GM19395 (cell line): ENCODE measurements around the gene CCN2.

Source experiments
- ATAC-seq: cut with Tn5 transposase; IDR thresholded peaks from one replicate; pipeline ENCODE4 v1.9.1; 2021; ENCODE audit warnings: mild to moderate bottlenecking, moderate library complexity; ENCODE audit not compliant: unreplicated experiment

CCN2 gene

GRCh38 chr6:131950767-131951575 is at the start of gene CCN2:
TSS of gene CCN2 (minus strand) at chr6:131951372. CDS start at chr6:131951172, 200 bp downstream.
- ATAC-seq = no peak

GRCh38 chr6:132000296-132000695 is 49.1 kb upstream of the CCN2 start:
- ATAC-seq = no peak

GRCh38 chr6:131999545-132000146 is 48.5 kb upstream of the CCN2 start:
- ATAC-seq = no peak

- ATAC-seq = no peak
These were observed 47.2 kb upstream of the CCN2 start for GRCh38 chr6:131998255-131998982.

- no peak for ATAC-seq
These were observed 46.4 kb upstream of the CCN2 start for GRCh38 chr6:131997429-131998153.

GRCh38 chr6:131995917-131996316 is 44.7 kb upstream of the CCN2 start:
- ATAC-seq = no peak

GRCh38 chr6:131992557-131992956 is 41.4 kb upstream of the CCN2 start:
- no peak for ATAC-seq

- ATAC-seq = no peak
These were observed 37.9 kb upstream of the CCN2 start for GRCh38 chr6:131989036-131989435.

GRCh38 chr6:131982740-131983259 is 31.6 kb upstream of the CCN2 start:
- ATAC-seq = no peak

- ATAC-seq = no peak
These were observed 30.4 kb upstream of the CCN2 start for GRCh38 chr6:131981624-131981978.

- ATAC-seq = no peak
These were observed 29.8 kb upstream of the CCN2 start for GRCh38 chr6:131980791-131981623.

GRCh38 chr6:131980338-131980790 is 29.2 kb upstream of the CCN2 start:
- ATAC-seq = no peak

GRCh38 chr6:131979515-131980337 is 28.6 kb upstream of the CCN2 start:
- no peak for ATAC-seq

GRCh38 chr6:131978522-131978921 is 27.4 kb upstream of the CCN2 start:
- no peak for ATAC-seq

GRCh38 chr6:131976545-131977061 is 25.4 kb upstream of the CCN2 start:
- no peak for ATAC-seq

GRCh38 chr6:131972741-131973140 is 21.6 kb upstream of the CCN2 start:
- ATAC-seq = no peak

GRCh38 chr6:131970076-131970859 is 19.1 kb upstream of the CCN2 start:
- no peak for ATAC-seq

GRCh38 chr6:131968656-131969055 is 17.5 kb upstream of the CCN2 start:
- no peak for ATAC-seq
